KOPT-K1 (cell line): ENCODE measurements around the gene DDO.

Experiments used
- H3K27ac ChIP-seq: fragments of 200-600 bp; sonication (generic); 2 replicates; pipeline ENCODE4 v1.5.1; 2016; ENCODE audit warnings: antibody characterized with exemption, mild to moderate bottlenecking, low read depth, low read length; ENCODE audit not compliant: poor library complexity, severe bottlenecking
- H3K36me3 ChIP-seq: fragments of 200-600 bp; sonication (generic); 2 replicates; pipeline ENCODE4 v1.5.1; 2017; ENCODE audit warnings: antibody characterized with exemption, mild to moderate bottlenecking, low read length, moderate library complexity; ENCODE audit not compliant: insufficient read depth
- H3K9me3 ChIP-seq: fragments of 200-600 bp; sonication (generic); 2 replicates; pipeline ENCODE4 v1.5.1; 2017; ENCODE audit warnings: antibody characterized with exemption, low read length, mild to moderate bottlenecking; ENCODE audit not compliant: insufficient read depth, poor library complexity, severe bottlenecking

Gene DDO

DNA sequence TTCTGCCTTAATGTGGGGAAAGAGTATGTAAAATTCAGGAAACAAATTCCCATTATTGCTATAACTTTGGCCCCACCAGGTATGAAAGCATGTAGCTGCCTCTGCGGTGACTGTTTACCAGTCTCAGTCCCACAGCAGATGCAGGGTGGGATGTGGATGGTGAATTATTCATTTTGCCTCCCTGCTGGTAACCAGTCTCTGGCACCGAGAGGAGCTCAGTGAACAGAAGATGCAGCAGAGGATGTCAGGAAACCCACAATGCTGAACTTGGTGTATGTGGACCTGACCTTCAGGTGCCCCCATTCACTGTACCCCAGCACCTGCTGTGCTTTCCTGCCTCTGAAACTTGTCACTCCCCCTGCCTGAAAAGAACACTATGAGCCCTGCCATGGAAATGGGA, 48.4 kb downstream of the DDO start:
- no peaks in the 10 kb centered on the region for H3K9me3 ChIP-seq
- no peaks in the 10 kb centered on the region for H3K36me3 ChIP-seq
- H3K27ac ChIP-seq: peak overlapping the region; percentile 20

DNA sequence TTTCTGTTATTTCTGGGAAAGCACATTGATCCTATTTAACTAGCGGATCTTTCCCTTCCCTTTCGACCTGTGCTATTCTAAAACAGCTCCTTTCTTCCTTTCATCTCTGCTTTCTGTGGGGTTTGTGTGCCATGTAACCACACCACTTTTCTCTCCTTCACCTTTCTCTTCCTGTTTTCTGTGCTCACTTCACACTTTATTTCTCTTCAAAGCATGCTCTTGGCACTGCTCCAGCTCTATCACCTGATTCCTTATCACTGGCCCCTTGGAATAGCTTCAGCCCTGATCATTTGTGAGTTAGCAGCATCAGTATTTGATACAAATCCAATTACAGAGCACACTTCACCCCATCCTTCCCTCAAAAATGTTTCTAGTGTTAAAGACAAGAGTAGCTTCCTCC, 49.1 kb downstream of the DDO start:
- Histone ChIP-seq H3K27ac (peak overlapping the region; percentile 20), H3K36me3 (no peaks in the 10 kb centered on the region), H3K9me3 (no peaks in the 10 kb centered on the region)

GRCh38 chr6:110364364-110365105, 50.8 kb downstream of the DDO start:
- Histone ChIP-seq H3K27ac (no peak overlapping the region), H3K36me3 (no peaks in the 10 kb centered on the region), H3K9me3 (no peaks in the 10 kb centered on the region)

DNA sequence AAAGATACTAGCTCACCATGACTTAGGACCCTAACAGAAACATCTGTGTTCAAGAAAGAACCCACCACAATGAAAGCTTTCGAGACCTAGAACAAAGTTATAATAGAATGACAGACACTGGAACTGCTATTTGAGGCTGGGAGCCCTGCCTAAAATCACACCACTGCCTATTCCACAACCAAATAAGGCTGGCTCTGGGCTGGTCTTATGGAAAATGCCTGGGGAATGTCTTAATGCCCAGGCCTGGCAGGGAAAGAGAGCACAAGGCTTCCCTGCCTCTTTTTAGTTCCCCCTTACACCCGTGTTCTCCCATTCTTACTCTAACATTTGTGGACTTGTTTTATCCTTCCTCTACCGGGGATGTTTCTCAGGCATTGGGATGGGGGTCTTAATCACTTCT, 51.6 kb downstream of the DDO start:
- H3K27ac ChIP-seq: no peak overlapping the region
- H3K36me3 ChIP-seq: no peaks in the 10 kb centered on the region
- H3K9me3 ChIP-seq: no peaks in the 10 kb centered on the region

GRCh38 chr6:110360676-110361075, 54.7 kb downstream of the DDO start:
- no peaks in the 10 kb centered on the region for H3K36me3 ChIP-seq

DNA sequence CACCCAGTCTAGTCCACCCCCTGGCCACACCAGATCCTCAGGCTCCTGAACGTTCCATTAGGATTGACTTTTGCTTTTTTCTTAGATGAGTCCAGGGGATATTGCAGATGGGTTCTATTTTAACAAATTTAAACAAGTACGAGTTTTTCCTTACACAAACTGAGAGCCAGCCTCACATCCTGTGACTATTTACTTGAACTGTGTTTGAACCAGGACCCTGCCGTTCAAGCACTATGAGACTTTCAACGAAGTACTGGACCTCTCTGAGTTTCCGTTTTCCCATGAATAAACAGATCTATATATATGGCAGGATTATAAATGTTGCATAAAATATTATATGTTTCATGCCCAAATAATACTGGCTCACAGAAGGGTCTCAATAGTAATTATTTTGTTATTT, 55.8 kb downstream of the DDO start:
- no peaks in the 10 kb centered on the region for H3K9me3 ChIP-seq
- no peak overlapping the region for H3K27ac ChIP-seq
- no peaks in the 10 kb centered on the region for H3K36me3 ChIP-seq

More at GRCh38 chr6:110360676-110361075, 54.7 kb downstream of the DDO start:
- H3K27ac ChIP-seq: no peak overlapping the region
- no peaks in the 10 kb centered on the region for H3K9me3 ChIP-seq

DNA sequence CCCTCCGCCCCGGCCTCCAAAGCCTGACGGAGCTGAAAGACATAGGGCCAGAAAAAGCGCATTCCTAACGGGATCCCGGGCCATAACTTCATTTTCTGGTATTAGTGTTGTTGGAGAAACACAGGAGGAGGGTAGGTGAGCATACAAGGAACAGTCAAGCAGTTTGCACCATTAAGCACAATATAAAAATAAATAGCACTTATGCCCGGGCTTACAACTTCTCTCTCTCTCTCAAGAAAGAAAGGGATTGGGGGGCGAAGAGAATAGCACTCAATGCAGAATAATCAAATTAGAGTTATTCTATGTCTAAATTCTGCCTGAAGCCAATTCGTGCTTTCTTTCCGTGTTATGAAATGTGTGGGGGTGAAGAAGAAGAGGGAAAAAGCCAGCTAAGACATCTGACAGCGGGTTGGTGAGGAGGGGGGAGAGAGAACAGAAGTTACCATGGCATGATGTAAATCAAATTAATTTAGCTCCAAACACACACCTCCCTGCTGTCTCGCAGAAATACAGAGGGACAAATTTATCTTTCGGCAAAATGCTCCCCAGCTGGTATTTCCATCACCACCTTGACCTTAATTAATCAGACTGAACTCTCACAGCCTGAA, 56.7 kb downstream of the DDO start:
- Histone ChIP-seq H3K36me3 (no peaks in the 10 kb centered on the region), H3K27ac (no peak overlapping the region), H3K9me3 (no peaks in the 10 kb centered on the region)

- Histone ChIP-seq H3K36me3 (no peaks in the 10 kb centered on the region), H3K27ac (no peak within 1 kb of the TSS), H3K9me3 (no peaks in the 10 kb centered on the region)
Measured at GRCh38 chr6:110357664-110358552, 57.5 kb downstream of the DDO start, which contains the start of gene METTL24. Gene METTL24 (minus strand): TSS chr6:110358349. CDS start chr6:110358272, 77 bp downstream.

DNA sequence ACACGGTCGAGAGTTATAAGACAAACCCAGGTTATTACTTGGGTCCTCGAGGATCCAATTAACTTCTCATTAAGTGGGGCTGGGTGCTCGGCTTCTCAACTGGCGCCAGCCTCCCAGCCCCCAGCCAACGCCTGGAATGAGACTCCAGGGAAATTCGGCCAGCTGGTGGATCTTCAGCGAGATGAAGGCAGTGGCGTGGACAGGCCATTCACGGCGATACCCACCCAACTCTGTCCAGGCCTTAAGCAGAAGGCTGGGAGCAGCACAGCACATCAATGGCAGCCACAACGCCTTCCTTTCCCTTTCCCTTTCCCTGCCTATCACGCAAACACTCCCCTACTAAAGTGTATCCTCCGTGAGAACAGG, 58.1 kb downstream of the DDO start:
- no peak overlapping the region for H3K27ac ChIP-seq
- H3K9me3 ChIP-seq: no peaks in the 10 kb centered on the region
- H3K36me3 ChIP-seq: no peaks in the 10 kb centered on the region

DNA sequence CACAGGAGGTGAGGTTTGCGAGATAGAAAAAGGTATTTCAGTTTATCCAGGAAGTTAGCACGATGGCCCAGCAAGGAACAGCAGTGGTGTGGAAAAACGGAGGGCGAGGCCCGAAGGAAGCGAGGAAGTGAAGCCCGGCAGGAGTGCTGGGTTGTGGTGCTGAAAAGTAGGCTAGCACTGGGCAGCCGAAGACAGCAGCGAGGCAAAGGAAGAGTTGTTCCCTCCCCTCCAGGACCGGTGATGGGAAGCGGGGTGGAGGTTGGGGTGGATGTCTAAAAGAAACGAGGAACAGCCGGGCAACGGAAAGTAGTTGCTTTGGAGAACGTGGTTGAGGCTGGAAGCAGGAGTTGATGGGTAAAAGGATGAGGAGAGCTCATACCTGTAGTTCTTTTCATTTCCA, 58.6 kb downstream of the DDO start:
- H3K9me3 ChIP-seq: no peaks in the 10 kb centered on the region
- H3K27ac ChIP-seq: no peak overlapping the region
- no peaks in the 10 kb centered on the region for H3K36me3 ChIP-seq

DNA sequence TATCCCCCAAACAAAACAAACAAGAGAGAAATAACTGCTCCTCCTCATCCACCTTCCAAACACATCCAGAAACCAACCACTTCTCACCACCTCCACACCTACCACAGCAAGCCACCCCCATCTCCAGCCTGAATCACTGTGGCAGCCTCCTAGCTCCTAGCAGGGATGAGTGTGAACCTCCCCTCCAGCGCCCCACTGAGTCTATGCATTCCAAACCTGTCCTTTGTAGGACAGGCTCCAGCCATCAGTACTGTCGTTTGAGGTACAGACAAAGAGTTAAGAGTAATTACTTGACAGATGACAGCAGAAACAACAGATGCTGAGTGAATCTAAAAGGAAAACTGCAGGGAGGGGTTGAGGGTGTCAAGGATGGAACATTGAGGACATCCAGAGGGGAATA, 59.6 kb downstream of the DDO start:
- Histone ChIP-seq H3K9me3 (no peaks in the 10 kb centered on the region), H3K36me3 (no peaks in the 10 kb centered on the region), H3K27ac (no peak overlapping the region)

DNA sequence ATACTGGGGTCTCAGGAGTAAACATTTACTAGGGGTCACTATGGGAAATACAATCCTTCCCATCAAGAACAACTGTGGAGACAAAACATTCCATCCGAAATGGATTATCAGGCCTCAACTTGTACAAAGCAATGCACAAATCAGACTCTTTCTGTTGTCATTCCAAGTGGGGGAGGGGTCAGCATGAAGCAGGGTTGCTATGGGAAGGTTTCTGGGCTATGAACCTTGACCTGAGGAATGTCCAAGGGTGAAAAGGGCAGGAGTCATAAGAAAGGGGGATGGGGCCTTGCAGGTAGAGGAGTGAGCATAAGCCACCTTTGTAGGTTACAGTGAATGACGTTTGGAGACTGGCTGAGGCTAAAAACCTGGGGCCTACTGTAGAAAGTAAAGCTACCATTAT, 60.4 kb downstream of the DDO start:
- Histone ChIP-seq H3K9me3 (no peaks in the 10 kb centered on the region), H3K27ac (no peak overlapping the region), H3K36me3 (no peaks in the 10 kb centered on the region)

- no peaks in the 10 kb centered on the region for H3K9me3 ChIP-seq
- no peak overlapping the region for H3K27ac ChIP-seq
- H3K36me3 ChIP-seq: no peaks in the 10 kb centered on the region
Measured at GRCh38 chr6:110354153-110354552, 61.2 kb downstream of the DDO start.

- no peak overlapping the region for H3K27ac ChIP-seq
- no peaks in the 10 kb centered on the region for H3K36me3 ChIP-seq
- H3K9me3 ChIP-seq: no peaks in the 10 kb centered on the region
Measured at GRCh38 chr6:110353457-110354001, 61.8 kb downstream of the DDO start.
